ENCODE data around the gene SCAF8. TPM values are rescaled to one million over a fixed set of nuclear protein-coding genes. Genes with fewer than 3 reads are reported as not detected.

Gene SCAF8
- total and polyA plus RNA-seq, 9 of the 15 experiments (the other 6 are each of a cell fraction or from before 2014, with no cell fraction given), result 10.5 to 46.6 (median 23.2) TPM

- TF ChIP-seq, protein P1, sequence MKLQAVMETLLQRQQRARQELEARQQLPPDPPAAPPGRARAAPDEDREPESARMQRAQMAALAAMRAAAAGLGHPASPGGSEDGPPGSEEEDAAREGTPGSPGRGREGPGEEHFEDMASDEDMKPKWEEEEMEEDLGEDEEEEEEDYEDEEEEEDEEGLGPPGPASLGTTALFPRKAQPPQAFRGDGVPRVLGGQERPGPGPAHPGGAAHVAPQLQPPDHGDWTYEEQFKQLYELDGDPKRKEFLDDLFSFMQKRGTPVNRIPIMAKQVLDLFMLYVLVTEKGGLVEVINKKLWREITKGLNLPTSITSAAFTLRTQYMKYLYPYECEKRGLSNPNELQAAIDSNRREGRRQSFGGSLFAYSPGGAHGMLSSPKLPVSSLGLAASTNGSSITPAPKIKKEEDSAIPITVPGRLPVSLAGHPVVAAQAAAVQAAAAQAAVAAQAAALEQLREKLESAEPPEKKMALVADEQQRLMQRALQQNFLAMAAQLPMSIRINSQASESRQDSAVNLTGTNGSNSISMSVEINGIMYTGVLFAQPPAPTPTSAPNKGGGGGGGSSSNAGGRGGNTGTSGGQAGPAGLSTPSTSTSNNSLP (IDR thresholded peaks at IDR 0.05; ENCODE audit: borderline replicate concordance, low read depth, low read length), result no peak
- TF ChIP-seq SMC3 (conservative IDR thresholded peaks at IDR 0.05; ENCODE audit: insufficient read depth, low read depth, low read length) (no peak), KAT8 (IDR thresholded peaks at IDR 0.05; ENCODE audit: low read depth) (no peak), ZNF253 (CRISPR knock-in tag; conservative IDR thresholded peaks at IDR 0.05) (no peak), NEUROD1 (IDR thresholded peaks at IDR 0.05; ENCODE audit: borderline replicate concordance, low read depth, low read length, partially characterized antibody) (no peak), FOXJ3 (CRISPR knock-in tag; IDR thresholded peaks at IDR 0.05) (no peak), PHB (CRISPR knock-in tag; IDR thresholded peaks at IDR 0.05) (no peak), HNRNPK (IDR thresholded peaks at IDR 0.05; ENCODE audit: low read depth, low read length, poor library complexity, severe bottlenecking) (no peak), MED1 (CRISPR knock-in tag; IDR thresholded peaks at IDR 0.05; ENCODE audit: borderline replicate concordance) (no peak), MAZ (CRISPR knock-in tag; conservative IDR thresholded peaks at IDR 0.05 in 1 of 2, IDR thresholded peaks at IDR 0.05 in 1 of 2) (no peak), NR4A1 (CRISPR knock-in tag; IDR thresholded peaks at IDR 0.05) (no peak), NR4A1 (tag; IDR thresholded peaks at IDR 0.05) (no peak)
These were observed 50.0 kb downstream of the SCAF8 start (continued) for GRCh38 chr6:154783229-154783628.

Data from K562 (cell line).